WTC11 (cell line): ENCODE measurements around the gene HSDL1. TPM values are rescaled to one million over a fixed set of nuclear protein-coding genes. Genes with fewer than 3 reads are reported as not detected.

Experiments
- ATAC-seq: fragments of 200-7000 bp; cut with Tn5 transposase; 2 replicates; pipeline ENCODE4 v1.10.0; 2021; ENCODE audit warnings: mild to moderate bottlenecking, moderate library complexity
- CTCF ChIA-PET: fragments of 300-600 bp; sonication (Branson Sonifier 250); formaldehyde crosslinking; loops from one replicate; lab custom pipeline; 2021; ENCODE audit warnings: antibody characterized with exemption; lab: Charles Lee
- POLR2A ChIA-PET: fragments of 350-600 bp; sonication (Branson Sonifier 250); formaldehyde crosslinking; loops from one replicate; lab custom pipeline; 2021; ENCODE audit warnings: antibody characterized with exemption; lab: Charles Lee
- DNase-seq: peaks from one replicate; pipeline ENCODE4 v3.0.0; 2021; ENCODE audit warnings: low spot score
- H3K27ac Mint-ChIP-seq: 2 replicates; pipeline ENCODE4 v1.8.0; 2021; ENCODE audit warnings: mixed read lengths
- H3K27me3 Mint-ChIP-seq: 2 replicates; pipeline ENCODE4 v1.8.0; 2021; ENCODE audit warnings: low read depth, mild to moderate bottlenecking, moderate library complexity, mixed read lengths
- H3K36me3 Mint-ChIP-seq: 2 replicates; pipeline ENCODE4 v1.8.0; 2021; ENCODE audit warnings: mixed read lengths
- H3K4me1 Mint-ChIP-seq: 2 replicates; pipeline ENCODE4 v1.8.0; 2022; ENCODE audit warnings: mixed read lengths
- H3K4me3 Mint-ChIP-seq: 2 replicates; pipeline ENCODE4 v1.8.0; 2021; ENCODE audit warnings: mild to moderate bottlenecking, moderate library complexity, mixed read lengths
- H3K9me3 Mint-ChIP-seq: 2 replicates; pipeline ENCODE4 v1.8.0; 2021; ENCODE audit warnings: mixed read lengths
- ATF3 ChIP-seq: sonication (generic); formaldehyde crosslinking; conservative IDR thresholded peaks from 2 replicates; pipeline ENCODE4 v1.8.1; 2022; ENCODE audit warnings: mild to moderate bottlenecking, missing genetic modification reagents
- CTCF ChIP-seq: fragments of 200-600 bp; IDR thresholded peaks from 2 replicates; pipeline ENCODE4 v1.8.0; 2022; ENCODE audit warnings: antibody characterized with exemption
- E2F5 ChIP-seq: sonication (generic); formaldehyde crosslinking; IDR thresholded peaks from 2 replicates; pipeline ENCODE4 v1.8.1; 2022; ENCODE audit warnings: mild to moderate bottlenecking, moderate library complexity, missing genetic modification reagents
- ELF4 ChIP-seq: sonication (generic); formaldehyde crosslinking; IDR thresholded peaks from 2 replicates; pipeline ENCODE4 v1.8.1; 2022; ENCODE audit warnings: low read depth, mild to moderate bottlenecking, moderate library complexity, missing genetic modification reagents
- GRHL2 ChIP-seq: fragments of 250-450 bp; sonication (Bioruptor Pico); IDR thresholded peaks from 2 replicates; pipeline ENCODE4 v1.8.0; 2022; ENCODE audit warnings: mild to moderate bottlenecking, moderate library complexity; ENCODE audit not compliant: insufficient replicate concordance, severe bottlenecking
- IRF1 ChIP-seq: sonication (generic); formaldehyde crosslinking; IDR thresholded peaks from 2 replicates; pipeline ENCODE4 v1.8.0; 2023; ENCODE audit warnings: missing genetic modification reagents
- IRF2 ChIP-seq: sonication (generic); formaldehyde crosslinking; IDR thresholded peaks from 2 replicates; pipeline ENCODE4 v1.8.0; 2022; ENCODE audit warnings: low read depth, missing genetic modification reagents, borderline replicate concordance
- NFYB ChIP-seq: sonication (generic); formaldehyde crosslinking; conservative IDR thresholded peaks from 2 replicates; pipeline ENCODE4 v1.8.0; 2022; ENCODE audit warnings: low read depth, missing genetic modification reagents
- PREB ChIP-seq: sonication (generic); formaldehyde crosslinking; IDR thresholded peaks from 2 replicates; pipeline ENCODE4 v1.8.1; 2022; ENCODE audit warnings: mild to moderate bottlenecking, missing genetic modification reagents, moderate library complexity, borderline replicate concordance
- PRRX2 ChIP-seq: fragments of 250-450 bp; sonication (Bioruptor Pico); IDR thresholded peaks from 2 replicates; pipeline ENCODE4 v1.8.0; 2021; ENCODE audit warnings: mild to moderate bottlenecking
- TEAD1 ChIP-seq: sonication (generic); formaldehyde crosslinking; IDR thresholded peaks from 2 replicates; pipeline ENCODE4 v1.8.0; 2022; ENCODE audit warnings: mild to moderate bottlenecking, missing genetic modification reagents
- ZMAT4 ChIP-seq: fragments of 250-450 bp; sonication (Bioruptor Pico); IDR thresholded peaks from 2 replicates; pipeline ENCODE4 v1.9.0; 2021; ENCODE audit warnings: mild to moderate bottlenecking
- ZNF138 ChIP-seq: sonication (generic); formaldehyde crosslinking; conservative IDR thresholded peaks from 2 replicates; pipeline ENCODE4 v1.8.1; 2022; ENCODE audit warnings: mild to moderate bottlenecking, moderate library complexity, missing genetic modification reagents
- ZNF232 ChIP-seq: sonication (generic); formaldehyde crosslinking; IDR thresholded peaks from 2 replicates; pipeline ENCODE4 v1.8.0; 2022; ENCODE audit warnings: mild to moderate bottlenecking, missing genetic modification reagents
- ZSCAN18 ChIP-seq: fragments of 250-450 bp; sonication (Bioruptor Pico); IDR thresholded peaks from 2 replicates; pipeline ENCODE4 v2.1.2; 2022; ENCODE audit warnings: mild to moderate bottlenecking, moderate library complexity
- total RNA-seq: library from RNA; stranded (reverse); gene quantifications from 3 replicates; pipeline ENCODE4 v1.2.3, GENCODE V29; 2021
- TF ChIP-seq, protein P1 (sequence below): sonication (generic); formaldehyde crosslinking; IDR thresholded peaks from 2 replicates; pipeline ENCODE4 v1.8.1; 2023; ENCODE audit warnings: mild to moderate bottlenecking, missing genetic modification reagents, moderate library complexity
- TF ChIP-seq, protein P2 (sequence below): fragments of 250-450 bp; sonication (Bioruptor Pico); conservative IDR thresholded peaks from 2 replicates; pipeline ENCODE4 v1.9.0; 2021; ENCODE audit warnings: mild to moderate bottlenecking
- TF ChIP-seq, protein P3 (sequence below): sonication (generic); formaldehyde crosslinking; IDR thresholded peaks from 2 replicates; pipeline ENCODE4 v1.8.0; 2022; ENCODE audit warnings: mild to moderate bottlenecking, missing genetic modification reagents

Gene HSDL1
- total RNA-seq, 1 experiment from 2014 or later, result 48.6 TPM

DNA sequence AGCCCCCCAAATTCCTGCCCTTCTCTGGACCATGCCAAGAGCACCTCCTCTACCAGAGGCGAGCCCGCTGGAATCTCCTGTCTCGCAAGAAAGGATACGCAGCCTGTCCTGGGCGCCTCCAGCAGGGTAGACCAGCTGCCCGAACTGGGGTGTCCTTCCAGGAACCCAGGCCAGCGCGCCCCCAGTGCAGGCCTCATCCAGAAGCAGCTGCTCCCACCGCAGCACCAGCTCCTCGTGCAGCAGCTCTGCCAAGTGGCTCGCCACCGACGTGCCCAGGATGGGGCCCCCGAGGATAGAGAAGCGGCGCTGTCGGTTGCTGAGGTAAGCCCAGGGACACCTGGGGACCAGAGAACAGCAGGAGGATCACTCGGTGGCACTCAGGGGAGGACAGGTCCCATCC lies 37.1 kb upstream of the HSDL1 start:
- Mint-ChIP-seq H3K4me3 (no peak overlapping the region), H3K27ac (no peak overlapping the region), H3K36me3 (peaks cover 28% of the 10 kb centered on the region; the same call in 1 of the 2 replicates), H3K27me3 (no peaks in the 10 kb centered on the region), H3K9me3 (no peaks in the 10 kb centered on the region), H3K4me1 (peaks cover 9% of the 10 kb centered on the region; the same call in 1 of the 2 replicates)
- ATAC-seq, result no peak
- CTCF ChIA-PET, result interaction anchor here (0.6 kb wide), 1 partner anchor 300 kb away, joined by 3 read pairs; no protein-coding TSS in a partner anchor
- DNase-seq, result no peak
- TF ChIP-seq IRF1 (no peak), CTCF (no peak)
- POLR2A ChIA-PET, result no interaction called here

DNA sequence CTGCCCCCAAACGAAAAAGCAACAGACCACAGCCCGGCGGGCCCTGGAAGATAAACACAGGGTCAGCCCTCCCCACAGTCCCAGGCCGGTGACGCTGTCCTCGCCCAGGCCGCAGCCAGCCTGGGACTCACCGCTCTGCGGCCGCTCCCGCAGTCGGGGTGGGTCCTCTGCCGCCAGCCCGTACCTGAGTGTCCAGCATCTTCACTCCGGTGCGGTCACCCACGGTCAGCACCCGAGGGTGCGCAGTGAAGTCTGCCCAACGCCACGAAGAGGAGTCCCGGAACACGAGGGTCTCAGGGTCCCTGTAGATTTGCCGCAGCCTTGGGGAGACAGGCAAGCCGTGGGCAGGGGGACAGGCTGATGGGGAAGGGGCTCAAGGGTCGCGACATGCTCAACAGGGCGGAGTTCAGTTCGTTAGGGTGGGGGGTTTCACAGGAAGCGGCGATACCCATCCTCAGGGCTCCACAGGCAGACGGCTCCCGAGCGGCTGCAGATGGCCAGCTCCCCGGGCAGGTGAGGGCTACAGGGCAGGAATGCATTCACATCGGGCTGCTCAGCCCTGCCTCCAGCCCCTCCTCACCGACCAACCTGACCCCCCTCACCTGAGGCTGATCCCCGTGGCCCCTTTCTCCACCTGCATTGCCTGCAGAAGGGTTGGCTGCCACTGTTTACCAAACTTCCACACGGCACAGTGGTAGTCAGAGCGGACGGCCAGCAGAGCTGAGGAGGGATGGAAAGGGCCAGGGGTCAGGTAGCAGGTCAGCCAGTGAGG lies 36.4 kb upstream of the HSDL1 start:
- CTCF ChIA-PET, result no interaction called here
- no peaks in the 10 kb centered on the region for H3K9me3 Mint-ChIP-seq
- H3K4me1 Mint-ChIP-seq, result peaks cover 9% of the 10 kb centered on the region; the same call in 1 of the 2 replicates
- ATAC-seq (no peak), DNase-seq (no peak)
- POLR2A ChIA-PET, result no interaction called here
- TF ChIP-seq, protein P1, sequence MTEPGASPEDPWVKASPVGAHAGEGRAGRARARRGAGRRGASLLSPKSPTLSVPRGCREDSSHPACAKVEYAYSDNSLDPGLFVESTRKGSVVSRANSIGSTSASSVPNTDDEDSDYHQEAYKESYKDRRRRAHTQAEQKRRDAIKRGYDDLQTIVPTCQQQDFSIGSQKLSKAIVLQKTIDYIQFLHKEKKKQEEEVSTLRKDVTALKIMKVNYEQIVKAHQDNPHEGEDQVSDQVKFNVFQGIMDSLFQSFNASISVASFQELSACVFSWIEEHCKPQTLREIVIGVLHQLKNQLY (CRISPR knock-in tag), result no peak
- no peak for TF ChIP-seq ATF3 (CRISPR knock-in tag)
- TF ChIP-seq ZMAT4, result no peak
- TF ChIP-seq GRHL2 (CRISPR knock-in tag), result no peak
- TF ChIP-seq, protein P2, sequence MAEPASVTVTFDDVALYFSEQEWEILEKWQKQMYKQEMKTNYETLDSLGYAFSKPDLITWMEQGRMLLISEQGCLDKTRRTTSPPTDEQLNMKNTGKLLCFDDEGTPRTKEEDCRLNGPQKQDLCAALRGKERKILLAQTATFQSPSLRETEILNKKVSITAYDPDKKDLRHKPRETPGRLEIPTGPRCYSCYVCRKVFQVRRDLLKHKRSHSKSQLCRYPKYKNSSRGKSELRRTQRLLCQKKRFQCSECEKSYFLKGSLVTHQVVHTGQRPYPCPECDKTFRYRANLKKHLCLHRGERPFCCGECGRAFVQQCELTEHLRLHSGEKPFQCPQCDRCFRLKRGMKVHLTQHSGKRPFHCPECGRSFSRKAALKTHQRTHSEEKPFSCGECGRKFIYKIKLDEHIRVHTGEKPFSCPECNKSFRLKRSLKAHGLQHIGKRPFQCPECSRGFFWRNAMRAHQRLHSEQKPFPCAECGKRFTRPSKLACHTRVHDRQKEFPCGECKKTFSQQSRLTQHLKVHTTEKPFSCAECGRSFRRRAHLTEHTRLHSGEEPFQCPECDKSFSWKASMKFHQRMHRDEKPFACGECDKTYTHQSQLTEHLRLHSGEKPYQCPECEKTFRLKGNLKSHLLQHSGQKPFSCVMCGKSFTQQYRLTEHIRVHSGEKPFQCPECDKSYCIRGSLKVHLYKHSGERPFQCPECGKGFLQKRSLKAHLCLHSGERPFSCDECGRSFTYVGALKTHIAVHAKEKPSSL (CRISPR knock-in tag), result no peak
- TF ChIP-seq PRRX2 (CRISPR knock-in tag), result no peak
- no peak for TF ChIP-seq ZNF232 (CRISPR knock-in tag)
- no peak for TF ChIP-seq TEAD1 (CRISPR knock-in tag)
- TF ChIP-seq ELF4, result no peak
- no peak for TF ChIP-seq NFYB (CRISPR knock-in tag)
- TF ChIP-seq PREB, result no peak
- TF ChIP-seq ZSCAN18, result no peak
- TF ChIP-seq, protein P3, sequence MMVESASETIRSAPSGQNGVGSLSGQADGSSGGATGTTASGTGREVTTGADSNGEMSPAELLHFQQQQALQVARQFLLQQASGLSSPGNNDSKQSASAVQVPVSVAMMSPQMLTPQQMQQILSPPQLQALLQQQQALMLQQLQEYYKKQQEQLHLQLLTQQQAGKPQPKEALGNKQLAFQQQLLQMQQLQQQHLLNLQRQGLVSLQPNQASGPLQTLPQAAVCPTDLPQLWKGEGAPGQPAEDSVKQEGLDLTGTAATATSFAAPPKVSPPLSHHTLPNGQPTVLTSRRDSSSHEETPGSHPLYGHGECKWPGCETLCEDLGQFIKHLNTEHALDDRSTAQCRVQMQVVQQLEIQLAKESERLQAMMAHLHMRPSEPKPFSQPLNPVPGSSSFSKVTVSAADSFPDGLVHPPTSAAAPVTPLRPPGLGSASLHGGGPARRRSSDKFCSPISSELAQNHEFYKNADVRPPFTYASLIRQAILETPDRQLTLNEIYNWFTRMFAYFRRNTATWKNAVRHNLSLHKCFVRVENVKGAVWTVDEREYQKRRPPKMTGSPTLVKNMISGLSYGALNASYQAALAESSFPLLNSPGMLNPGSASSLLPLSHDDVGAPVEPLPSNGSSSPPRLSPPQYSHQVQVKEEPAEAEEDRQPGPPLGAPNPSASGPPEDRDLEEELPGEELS, result no peak
- no peak for TF ChIP-seq ZNF138 (CRISPR knock-in tag)
- TF ChIP-seq IRF2 (CRISPR knock-in tag), result no peak
- TF ChIP-seq E2F5 (CRISPR knock-in tag), result no peak
- no peak overlapping the region for H3K4me3 Mint-ChIP-seq
- peaks cover 28% of the 10 kb centered on the region; the same call in 1 of the 2 replicates for H3K36me3 Mint-ChIP-seq
- H3K27me3 Mint-ChIP-seq, result no peaks in the 10 kb centered on the region
- no peak overlapping the region for H3K27ac Mint-ChIP-seq
